Neural progenitor cell (in vitro differentiated cells): ENCODE measurements around the gene CDK13. TPM values are rescaled to one million over a fixed set of nuclear protein-coding genes. Genes with fewer than 3 reads are reported as not detected.

Source experiments
- DNase-seq: peaks from one replicate; pipeline ENCODE4 v3.0.0-alpha.2; 2016; ENCODE audit warnings: low spot score
- H2AFZ ChIP-seq: fragments of 200-600 bp; sonication (generic); replicated peaks from 2 replicates; pipeline ENCODE4 v1.6.1; 2016; ENCODE audit warnings: antibody characterized with exemption
- H3F3A ChIP-seq: fragments of 200-600 bp; sonication (generic); 2 replicates; pipeline ENCODE4 v1.6.1; 2016; ENCODE audit warnings: antibody characterized with exemption, low read depth
- H3K27ac ChIP-seq: fragments of 200-600 bp; sonication (generic); 2 replicates; pipeline ENCODE4 v1.5.1; 2016; ENCODE audit warnings: mild to moderate bottlenecking
- H3K27me3 ChIP-seq: fragments of 200-600 bp; sonication (generic); 2 replicates; pipeline ENCODE4 v1.6.1; 2016; ENCODE audit warnings: mild to moderate bottlenecking, moderate library complexity
- H3K36me3 ChIP-seq: fragments of 200-600 bp; sonication (generic); 2 replicates; pipeline ENCODE4 v1.5.1; 2016
- H3K4me1 ChIP-seq: fragments of 200-600 bp; sonication (generic); 2 replicates; pipeline ENCODE4 v1.6.1; 2016; ENCODE audit warnings: mixed run types
- H3K4me2 ChIP-seq: fragments of 200-600 bp; sonication (generic); 2 replicates; pipeline ENCODE4 v1.6.1; 2016
- H3K4me3 ChIP-seq: fragments of 200-600 bp; sonication (generic); 2 replicates; pipeline ENCODE4 v1.5.1; 2016
- H3K79me2 ChIP-seq: fragments of 200-600 bp; sonication (generic); 2 replicates; pipeline ENCODE4 v1.6.1; 2016; ENCODE audit warnings: low read depth
- H3K9ac ChIP-seq: fragments of 200-600 bp; sonication (generic); 2 replicates; pipeline ENCODE4 v1.6.1; 2016
- H3K9me3 ChIP-seq: fragments of 200-600 bp; sonication (generic); 2 replicates; pipeline ENCODE4 v1.5.1; 2016; ENCODE audit warnings: low read depth
- H4K20me1 ChIP-seq: fragments of 200-600 bp; sonication (generic); 2 replicates; pipeline ENCODE4 v1.6.1; 2016; ENCODE audit warnings: low read depth
- H3K27ac Mint-ChIP-seq: 3 replicates; pipeline ENCODE4 v1.8.0; 2021; ENCODE audit warnings: mixed read lengths
- H3K27me3 Mint-ChIP-seq: 2 replicates; pipeline ENCODE4 v1.8.0; 2022; ENCODE audit warnings: low read depth, mild to moderate bottlenecking, inconsistent platforms, moderate library complexity, mixed read lengths; ENCODE audit not compliant: insufficient read depth
- H3K36me3 Mint-ChIP-seq: 3 replicates; pipeline ENCODE4 v1.8.0; 2021; ENCODE audit warnings: mixed read lengths
- H3K4me1 Mint-ChIP-seq: 3 replicates; pipeline ENCODE4 v1.8.0; 2021; ENCODE audit warnings: mixed read lengths
- H3K4me3 Mint-ChIP-seq: 3 replicates; pipeline ENCODE4 v1.8.0; 2021; ENCODE audit warnings: mild to moderate bottlenecking, moderate library complexity, mixed read lengths
- H3K9me3 Mint-ChIP-seq: 3 replicates; pipeline ENCODE4 v1.8.0; 2020; ENCODE audit warnings: mixed read lengths
- CTCF ChIP-seq: fragments of 200-600 bp; sonication (generic); IDR thresholded peaks from 2 replicates; pipeline ENCODE4 v1.5.1; 2017; ENCODE audit warnings: antibody characterized with exemption, mild to moderate bottlenecking
- EZH2 ChIP-seq: fragments of 200-600 bp; sonication (generic); IDR thresholded peaks from 2 replicates; pipeline ENCODE4 v1.6.1; 2017; ENCODE audit warnings: antibody characterized with exemption, mild to moderate bottlenecking, moderate library complexity
- EZH2phosphoT487 ChIP-seq: fragments of 200-600 bp; sonication (generic); IDR thresholded peaks from 2 replicates; pipeline ENCODE4 v1.6.1; 2017; ENCODE audit warnings: antibody characterized with exemption
- total RNA-seq: library from RNA; depleted of rRNA; stranded (reverse); fragments of >200 nt; gene quantifications from 2 replicates; pipeline ENCODE4 v1.2.3, GENCODE V29; 2015; ENCODE audit warnings: low replicate concordance

The CDK13 gene
- total RNA-seq, 1 donor from 2014 or later = 75.5 TPM

GRCh38 chr7:39985398-39985918, 35.4 kb downstream of the CDK13 start:
- no peak for DNase-seq
- Histone ChIP-seq H3K9ac (no peak overlapping the region), H3K9me3 (no peaks in the 10 kb centered on the region), H3K4me3 (no peak overlapping the region), H3K27me3 (no peaks in the 10 kb centered on the region), H3K4me1 (peaks cover 5% of the 10 kb centered on the region), H3K36me3 (no peaks in the 10 kb centered on the region), H3F3A (no peaks in the 10 kb centered on the region), H3K79me2 (peaks cover 86% of the 10 kb centered on the region), H3K27ac (no peak overlapping the region), H2AFZ (no peak overlapping the region), H4K20me1 (peaks cover 21% of the 10 kb centered on the region), H3K4me2 (no peak overlapping the region)
- H3K9me3 Mint-ChIP-seq = peaks cover 7% of the 10 kb centered on the region
- H3K27me3 Mint-ChIP-seq = no peaks in the 10 kb centered on the region
- H3K4me1 Mint-ChIP-seq = no peaks in the 10 kb centered on the region
- TF ChIP-seq CTCF = no peak
- no peak for TF ChIP-seq EZH2
- no peak for TF ChIP-seq EZH2phosphoT487
- H3K27ac Mint-ChIP-seq = no peak overlapping the region
- H3K4me3 Mint-ChIP-seq = no peak overlapping the region
- peaks cover 23% of the 10 kb centered on the region for H3K36me3 Mint-ChIP-seq

- H3K9me3 Mint-ChIP-seq = peaks cover 3% of the 10 kb centered on the region
- Histone ChIP-seq H3K4me1 (peaks cover 5% of the 10 kb centered on the region), H3K9ac (no peak overlapping the region), H3K27ac (peak overlapping the region; percentile 62), H3K4me3 (no peak overlapping the region), H4K20me1 (peaks cover 18% of the 10 kb centered on the region), H3K79me2 (peaks cover 79% of the 10 kb centered on the region), H3F3A (no peaks in the 10 kb centered on the region), H3K4me2 (no peak overlapping the region), H2AFZ (no peak overlapping the region), H3K36me3 (no peaks in the 10 kb centered on the region), H3K27me3 (no peaks in the 10 kb centered on the region), H3K9me3 (no peaks in the 10 kb centered on the region)
- no peaks in the 10 kb centered on the region for H3K4me1 Mint-ChIP-seq
- no peak overlapping the region for H3K27ac Mint-ChIP-seq
- DNase-seq = no peak
- H3K27me3 Mint-ChIP-seq = no peaks in the 10 kb centered on the region
- H3K4me3 Mint-ChIP-seq = no peak overlapping the region
- TF ChIP-seq EZH2 = no peak
- no peak for TF ChIP-seq EZH2phosphoT487
- TF ChIP-seq CTCF = no peak
- H3K36me3 Mint-ChIP-seq = peaks cover 22% of the 10 kb centered on the region
Observed at GRCh38 chr7:39987641-39988347, 37.7 kb downstream of the CDK13 start.

- H3K36me3 ChIP-seq = no peaks in the 10 kb centered on the region
- TF ChIP-seq EZH2phosphoT487 (no peak), CTCF (no peak), EZH2 (no peak)
- Mint-ChIP-seq H3K4me1 (peaks cover 8% of the 10 kb centered on the region), H3K27me3 (no peaks in the 10 kb centered on the region), H3K27ac (no peak overlapping the region), H3K4me3 (no peak overlapping the region), H3K36me3 (peaks cover 8% of the 10 kb centered on the region), H3K9me3 (no peaks in the 10 kb centered on the region)
- no peak overlapping the region for H3K4me3 ChIP-seq
- no peak for DNase-seq
- no peak overlapping the region for H3K4me2 ChIP-seq
- no peaks in the 10 kb centered on the region for H3K9me3 ChIP-seq
- no peaks in the 10 kb centered on the region for H3K4me1 ChIP-seq
- H3F3A ChIP-seq = no peaks in the 10 kb centered on the region
- H4K20me1 ChIP-seq = no peaks in the 10 kb centered on the region
- H3K27me3 ChIP-seq = no peaks in the 10 kb centered on the region
- H3K27ac ChIP-seq = no peak overlapping the region
- H3K79me2 ChIP-seq = peaks cover 15% of the 10 kb centered on the region
- no peak overlapping the region for H3K9ac ChIP-seq
- no peak overlapping the region for H2AFZ ChIP-seq
Observed at GRCh38 chr7:40000734-40001315, 50.8 kb downstream of the CDK13 start.
